GM12878 (cell line): ENCODE results near the gene TAS2R4. TPM values are rescaled to one million over a fixed set of nuclear protein-coding genes. Genes with fewer than 3 reads are reported as not detected.

Experiments used
- ATAC-seq: fragments of 200-7000 bp; cut with Tn5 transposase; 3 replicates; pipeline ENCODE4 v1.9.1; 2020; ENCODE audit warnings: mild to moderate bottlenecking, moderate library complexity
- BruUV-seq: library from RNA; stranded (reverse); fragments of 400-500 nt; replicated peaks from 2 replicates; lab custom pipeline; 2021; lab: Mats Ljungman, UMichigan
- CTCF ChIA-PET: fragments of 300-600 bp; sonication (Branson Sonifier 250); formaldehyde crosslinking; extraction: SDS; loops from one replicate; lab custom pipeline; 2021; ENCODE audit warnings: inconsistent platforms; lab: Yijun Ruan, JAX
- POLR2A ChIA-PET: fragments of 350-600 bp; formaldehyde crosslinking; extraction: SDS; loops from one replicate; lab custom pipeline; 2021; ENCODE audit warnings: inconsistent platforms; lab: Charles Lee
- RAD21 ChIA-PET: fragments of 300-600 bp; sonication (Branson Sonifier 250); formaldehyde crosslinking; loops from one replicate; lab custom pipeline; 2023; ENCODE audit warnings: antibody characterized with exemption; ENCODE audit not compliant: unreplicated experiment; lab: Charles Lee
- SMC1A ChIA-PET: fragments of 300-600 bp; sonication (Branson Sonifier 250); formaldehyde crosslinking; loops from one replicate; lab custom pipeline; 2023; ENCODE audit not compliant: unreplicated experiment, uncharacterized antibody; lab: Charles Lee
- DNase-seq: peaks from one replicate; pipeline ENCODE4 v3.0.0-alpha.2; 2011; ENCODE audit warnings: low read depth, low spot score
- FAIRE-seq: peaks from 3 replicates; lab custom pipeline; 2011; peaks lifted over from hg19 to GRCh38; lab: Jason Lieb, UNC
- H2AFZ ChIP-seq: 2 replicates; pipeline ENCODE4 v1.6.0; 2011; ENCODE audit warnings: low read depth, low read length, control low read depth; ENCODE audit not compliant: control insufficient read depth
- H3K27ac ChIP-seq: 2 replicates; pipeline ENCODE4 v1.5.1; 2011; ENCODE audit warnings: control low read depth; ENCODE audit not compliant: control insufficient read depth, insufficient read depth
- H3K27me3 ChIP-seq, 2 experiments: replicated peaks in 1 of 2; 2 replicates each; pipeline versions ENCODE4 v1.6.0 to v1.6.1; 2011; ENCODE audit warnings: low read length in 1 of 2; ENCODE audit not compliant: control insufficient read depth in 2 of 2, insufficient read depth in 2 of 2
- H3K36me3 ChIP-seq, 2 experiments: 2 replicates each; pipeline ENCODE4 v1.5.1; 2011; ENCODE audit warnings: low read length in 1 of 2; ENCODE audit not compliant: control insufficient read depth in 2 of 2, insufficient read depth in 2 of 2
- H3K4me1 ChIP-seq: 2 replicates; pipeline ENCODE4 v1.6.1; 2011; ENCODE audit warnings: mild to moderate bottlenecking, low read length, moderate library complexity, mixed read lengths; ENCODE audit not compliant: control insufficient read depth, insufficient read depth
- H3K4me2 ChIP-seq: 2 replicates; pipeline ENCODE4 v1.6.0; 2011; ENCODE audit warnings: control low read depth; ENCODE audit not compliant: control insufficient read depth, insufficient read depth
- H3K4me3 ChIP-seq: fragments of 200-600 bp; sonication (generic); 2 replicates; pipeline ENCODE4 v1.5.1; 2016
- H3K79me2 ChIP-seq: 2 replicates; pipeline ENCODE4 v1.6.0; 2011; ENCODE audit warnings: low read length; ENCODE audit not compliant: control insufficient read depth, insufficient read depth
- H3K9ac ChIP-seq: 2 replicates; pipeline ENCODE4 v1.8.0; 2011; ENCODE audit warnings: low read length, control low read depth, mixed read lengths; ENCODE audit not compliant: control insufficient read depth, insufficient read depth
- H3K9me3 ChIP-seq: replicated peaks from 3 replicates; pipeline ENCODE4 v1.5.1; 2011; ENCODE audit warnings: mild to moderate bottlenecking, low read length; ENCODE audit not compliant: control insufficient read depth, insufficient read depth
- H4K20me1 ChIP-seq: 2 replicates; pipeline ENCODE4 v1.6.0; 2011; ENCODE audit not compliant: control insufficient read depth, insufficient read depth
- CBFB ChIP-seq: IDR thresholded peaks from 2 replicates; pipeline ENCODE4 v1.6.1; 2016; ENCODE audit warnings: antibody characterized with exemption, low read depth
- CHD4 ChIP-seq: fragments of 200-600 bp; sonication (generic); IDR thresholded peaks from 2 replicates; pipeline ENCODE4 v1.6.1; 2016; ENCODE audit warnings: mild to moderate bottlenecking
- EED ChIP-seq: sonication (generic); IDR thresholded peaks from 2 replicates; pipeline ENCODE4 v1.6.1; 2016; ENCODE audit warnings: antibody characterized with exemption, low read depth
- ESRRA ChIP-seq: IDR thresholded peaks from 2 replicates; pipeline ENCODE4 v1.6.1; 2012; ENCODE audit warnings: mild to moderate bottlenecking, low read length, improper control_type of control experiment
- ETV6 ChIP-seq, 2 experiments: fragments of 450-650 bp in 1 of 2; IDR thresholded peaks in 1 of 2; conservative IDR thresholded peaks in 1 of 2; 2 replicates each; pipeline ENCODE4 v1.6.1; 2014; ENCODE audit warnings: antibody characterized with exemption in 1 of 2, borderline replicate concordance in 1 of 2, low read depth in 1 of 2, mild to moderate bottlenecking in 1 of 2, moderate library complexity in 1 of 2
- GABPA ChIP-seq: IDR thresholded peaks from 2 replicates; pipeline ENCODE4 v1.6.1; 2014; ENCODE audit warnings: antibody characterized with exemption, low read depth, mild to moderate bottlenecking, inconsistent platforms
- GATAD2B ChIP-seq: fragments of 450-650 bp; conservative IDR thresholded peaks from 2 replicates; pipeline ENCODE4 v1.6.1; 2017; ENCODE audit warnings: low read depth, mild to moderate bottlenecking, moderate library complexity
- HDAC2 ChIP-seq: fragments of 200-600 bp; sonication (generic); IDR thresholded peaks from 2 replicates; pipeline ENCODE4 v1.6.1; 2017
- IRF5 ChIP-seq: fragments of 450-650 bp; IDR thresholded peaks from 2 replicates; pipeline ENCODE4 v1.6.1; 2017; ENCODE audit warnings: borderline replicate concordance
- KAT2A ChIP-seq: conservative IDR thresholded peaks from 2 replicates; pipeline ENCODE4 v1.6.1; 2011; ENCODE audit warnings: low read depth, low read length; ENCODE audit not compliant: control insufficient read depth
- MXI1 ChIP-seq: fragments of 150-350 bp; IDR thresholded peaks from 2 replicates; pipeline ENCODE4 v1.6.1; 2011; ENCODE audit warnings: low read depth, mild to moderate bottlenecking, inconsistent platforms, low read length, improper control_type of control experiment
- MYC ChIP-seq: IDR thresholded peaks from 2 replicates; pipeline ENCODE4 v1.6.1; 2011; ENCODE audit warnings: mild to moderate bottlenecking, low read length, moderate library complexity, inconsistent platforms; ENCODE audit not compliant: insufficient read depth, insufficient replicate concordance, insufficient read length, severe bottlenecking
- NFXL1 ChIP-seq: fragments of 450-650 bp; IDR thresholded peaks from 2 replicates; pipeline ENCODE4 v1.6.1; 2017; ENCODE audit warnings: antibody characterized with exemption, mild to moderate bottlenecking, borderline replicate concordance
- PAX8 ChIP-seq: fragments of 450-650 bp; IDR thresholded peaks from 2 replicates; pipeline ENCODE4 v1.6.1; 2017; ENCODE audit warnings: mild to moderate bottlenecking, moderate library complexity
- PML ChIP-seq: IDR thresholded peaks from 2 replicates; pipeline ENCODE4 v1.6.1; 2012; ENCODE audit warnings: low read length, inconsistent platforms
- POLR2AphosphoS5 ChIP-seq: IDR thresholded peaks from 2 replicates; pipeline ENCODE4 v1.6.1; 2011; ENCODE audit warnings: mild to moderate bottlenecking, low read length, inconsistent platforms
- RAD21 ChIP-seq: IDR thresholded peaks from 2 replicates; pipeline ENCODE4 v1.6.1; 2011; ENCODE audit warnings: mild to moderate bottlenecking, low read depth, low read length, moderate library complexity; ENCODE audit not compliant: insufficient read depth
- RELA ChIP-seq: fragments of 450-650 bp; IDR thresholded peaks from 2 replicates; pipeline ENCODE4 v1.8.0; 2014; ENCODE audit warnings: borderline replicate concordance; ENCODE audit not compliant: partially characterized antibody
- RUNX3 ChIP-seq: IDR thresholded peaks from 2 replicates; pipeline ENCODE4 v1.6.1; 2012; ENCODE audit warnings: low read length, inconsistent platforms
- SREBF1 ChIP-seq: IDR thresholded peaks from 2 replicates; pipeline ENCODE4 v1.6.1; 2012; ENCODE audit warnings: mild to moderate bottlenecking, low read length
- SREBF2 ChIP-seq: IDR thresholded peaks from 2 replicates; pipeline ENCODE4 v1.6.1; 2012; ENCODE audit warnings: mild to moderate bottlenecking, low read length
- ZNF384 ChIP-seq: IDR thresholded peaks from 2 replicates; pipeline ENCODE4 v1.6.1; 2012; ENCODE audit warnings: low read depth, mild to moderate bottlenecking, low read length, improper control_type of control experiment, borderline replicate concordance
- WGBS: methylation state at CpG from one replicate; pipeline ENCODE4 v1.1.6; 2016; ENCODE audit warnings: low lambda C conversion rate; ENCODE audit not compliant: insufficient replicate concordance, insufficient coverage; ENCODE audit errors: missing lambda C conversion rate; 5-methylcytosine and 5-hydroxymethylcytosine counted together
- in situ Hi-C: fragments of 300-500 bp; cut with MboI; formaldehyde crosslinking; loops from 9 replicates; pipeline ENCODE4 v1.14.3; 2018; ENCODE audit warnings: mixed read lengths
- intact Hi-C: fragments of 100-400 bp; cut with micrococcal nuclease; formaldehyde crosslinking; loops from one replicate; pipeline ENCODE4 v1.14.2; 2022; ENCODE audit not compliant: unreplicated experiment
- polyA plus RNA-seq, 11 experiments: library from polyadenylated mRNA; depleted of rRNA in 4 of 11; unstranded in 6 of 11; stranded (reverse) in 5 of 11; fragments of >200 nt; fragmentation: Nextera tagmentation in 4 of 11; fragmentation: Illumina TruSeq in 1 of 11; extraction: Ambion mirVana in 4 of 11; extraction: Trizol in 1 of 11; gene quantifications; 1 replicate in 1 of 11; 2 replicates in 10 of 11; pipeline versions ENCODE4 v1.2.1 to v1.2.3, GENCODE V29; 2011 to 2016; ENCODE audit warnings: inconsistent platforms in 2 of 11, missing spikeins in 2 of 11, low read depth in 1 of 11
- total RNA-seq, 4 experiments: library from RNA; depleted of rRNA in 3 of 4; stranded (reverse); fragments of >200 nt in 3 of 4; fragmentation: Illumina TruSeq in 1 of 4; extraction: Trizol in 1 of 4; gene quantifications; 2 replicates each; pipeline versions ENCODE4 v1.2.1 to v1.2.3, GENCODE V29; 2013 to 2021

The TAS2R4 gene
- total and polyA plus RNA-seq, 10 of the 15 experiments (the other 5 are each of a cell fraction or from before 2014, with no cell fraction given) = 0.04 to 0.90 (median 0.40) TPM; not detected in 1

GRCh38 chr7:141737836-141738591 lies 38.5 kb upstream of the TAS2R4 start, which contains the start of gene SSBP1:
SSBP1 (plus strand) TSS chr7:141738358; CDS start chr7:141739167, 809 bp downstream.
- DNase-seq = peak; percentile 92
- no TSS peak for BruUV-seq
- intact Hi-C loops (loop anchor here (1.0 to 5.0 kb wide), 4 partner anchors 37 to 724 kb away; partner anchors contain the start of genes AGK and MRPS33), in situ Hi-C loops (loop anchor here (10.0 kb wide), 1 partner anchor 723 kb away; the partner anchor contains the start of gene MRPS33)
- Histone ChIP-seq H3K27me3 (no peaks in the 10 kb centered on the region), H3K9me3 (no peaks in the 10 kb centered on the region), H2AFZ (peak within 1 kb of the TSS; percentile 96), H3K4me2 (peak within 1 kb of the TSS; percentile 93), H3K36me3 (peaks cover 0 to 10% of the 10 kb centered on the region in 2 experiments; a peak in 2 of 4 replicates), H3K4me3 (peak within 1 kb of the TSS; percentile 98), H3K4me1 (peaks cover 4% of the 10 kb centered on the region; the same call in 1 of the 2 replicates), H4K20me1 (no peaks in the 10 kb centered on the region), H3K27ac (peak within 1 kb of the TSS; percentile 91), H3K79me2 (peaks cover 38% of the 10 kb centered on the region), H3K9ac (peak within 1 kb of the TSS; percentile 95)
- peak; percentile 91 for ATAC-seq
- FAIRE-seq = peak; percentile 93
- CTCF ChIA-PET = interaction anchor here (0.8 to 5.7 kb wide), 28 partner anchors 9 to 724 kb away, joined by 3 to 121 read pairs (median 4); partner anchors contain the start of genes AGK, DENND11, MRPS33 and WEE2
- RAD21 ChIA-PET = interaction anchor here (0.6 to 2.3 kb wide), 8 partner anchors 37 to 1643 kb away, joined by 3 to 33 read pairs (median 4); partner anchors contain the start of genes DENND11 and MRPS33
- SMC1A ChIA-PET = interaction anchor here (0.7 to 3.5 kb wide), 11 partner anchors 10 to 187 kb away, joined by 3 to 35 read pairs (median 5); partner anchors contain the start of gene AGK
- POLR2A ChIA-PET = interaction anchor here (0.7 to 1.7 kb wide), 6 partner anchors 25 to 87 kb away, joined by 3 to 8 read pairs (median 4); partner anchors contain the start of gene DENND11
- WGBS = under 1% methylated on average over 46 of the region's 46 CpGs
- TF ChIP-seq PAX8 (0 out of 2 replicates have a peak, but pooled peaks have one; percentile 82), HDAC2 (no peak), GABPA (peak; percentile 100), RELA (peak; percentile 86), POLR2AphosphoS5 (peak; percentile 98), ETV6 (conservative IDR thresholded peaks at IDR 0.05 in 1 of 2, IDR thresholded peaks at IDR 0.05 in 1 of 2; ENCODE audit: borderline replicate concordance in 1 of 2, low read depth in 1 of 2) (peak in 1 of 2 experiments; percentile 89; a peak in 2 of 4 replicates), CHD4 (no peak), PML (peak; percentile 98), RAD21 (peak; percentile 49), EED (peak; percentile 86), SREBF1 (peak; percentile 82), ZNF384 (peak; percentile 50; the same call in 1 of the 2 replicates), KAT2A (no peak), GATAD2B (peak; percentile 63), ESRRA (no peak), IRF5 (peak; percentile 36; the same call in 1 of the 2 replicates), RUNX3 (peak; percentile 81), CBFB (0 out of 2 replicates have a peak, but pooled peaks have one; percentile 49), MYC (peak; percentile 91), SREBF2 (peak; percentile 32; the same call in 1 of the 2 replicates), MXI1 (peak; percentile 89), NFXL1 (peak; percentile 47; the same call in 1 of the 2 replicates)
